HTERT RPE-1 (cell line): ENCODE results near the gene CLECL1.

ENCODE experiments used
- in situ Hi-C: fragments of 300-500 bp; cut with MboI; formaldehyde crosslinking; loops from 4 replicates; pipeline ENCODE4 v1.14.3; 2020; ENCODE audit warnings: low sequenced_read_pairs

CLECL1 gene

DNA sequence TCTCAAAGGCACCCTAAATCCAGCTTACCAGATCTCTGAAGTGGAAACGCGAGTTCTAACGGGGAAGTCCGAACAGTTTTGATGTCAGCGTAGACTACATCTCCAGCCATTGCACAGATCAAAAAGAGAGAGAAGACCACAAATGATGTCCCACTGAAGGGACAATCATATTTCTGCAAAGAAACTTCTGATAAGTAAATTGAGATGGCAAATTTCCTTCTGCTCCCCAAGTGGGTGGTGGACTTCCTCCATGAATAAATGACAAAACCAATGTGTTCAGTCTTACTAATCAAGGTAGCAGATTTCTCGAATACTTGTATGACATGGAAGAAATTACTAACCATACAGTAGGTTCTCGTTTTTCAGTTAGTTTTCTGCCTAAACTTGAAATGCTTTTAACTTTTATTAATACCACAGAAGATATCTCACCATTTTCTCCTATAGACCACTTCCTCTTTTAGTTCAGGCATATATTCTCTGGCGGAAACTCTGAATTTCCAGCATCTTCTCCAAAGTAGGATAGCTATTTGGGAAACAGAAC, at the start of gene CLECL1:
Gene CLECL1, minus strand, starts transcription at position 177 of the 541 bp plus-strand sequence.
- in situ Hi-C loops, result no loop called here

GRCh38 chr12:9781360-9781759, 48.5 kb upstream of the CLECL1 start:
- in situ Hi-C loops, result no loop called here

DNA sequence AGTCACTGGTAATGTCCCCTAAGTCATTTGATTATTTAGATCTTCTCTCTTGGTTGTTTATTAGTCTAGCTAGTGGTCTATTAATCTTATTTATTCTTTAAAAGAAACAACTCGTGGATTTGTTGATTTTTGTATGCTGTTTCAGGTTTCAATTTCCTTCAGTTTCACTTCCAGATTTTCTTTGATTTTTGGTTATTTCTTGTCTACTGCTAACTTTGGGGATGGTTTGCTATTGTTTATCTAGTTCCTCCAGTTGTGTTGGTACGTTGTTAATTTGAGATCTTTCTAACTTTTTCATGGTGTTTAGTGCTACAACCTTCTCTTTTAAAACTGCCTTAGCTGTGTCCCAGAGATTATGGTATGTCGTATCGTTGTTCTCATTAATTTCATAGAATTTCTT, 46.3 kb upstream of the CLECL1 start:
- in situ Hi-C loops, result no loop called here

GRCh38 chr12:9776781-9777180, 43.9 kb upstream of the CLECL1 start:
- in situ Hi-C loops, result no loop called here

DNA sequence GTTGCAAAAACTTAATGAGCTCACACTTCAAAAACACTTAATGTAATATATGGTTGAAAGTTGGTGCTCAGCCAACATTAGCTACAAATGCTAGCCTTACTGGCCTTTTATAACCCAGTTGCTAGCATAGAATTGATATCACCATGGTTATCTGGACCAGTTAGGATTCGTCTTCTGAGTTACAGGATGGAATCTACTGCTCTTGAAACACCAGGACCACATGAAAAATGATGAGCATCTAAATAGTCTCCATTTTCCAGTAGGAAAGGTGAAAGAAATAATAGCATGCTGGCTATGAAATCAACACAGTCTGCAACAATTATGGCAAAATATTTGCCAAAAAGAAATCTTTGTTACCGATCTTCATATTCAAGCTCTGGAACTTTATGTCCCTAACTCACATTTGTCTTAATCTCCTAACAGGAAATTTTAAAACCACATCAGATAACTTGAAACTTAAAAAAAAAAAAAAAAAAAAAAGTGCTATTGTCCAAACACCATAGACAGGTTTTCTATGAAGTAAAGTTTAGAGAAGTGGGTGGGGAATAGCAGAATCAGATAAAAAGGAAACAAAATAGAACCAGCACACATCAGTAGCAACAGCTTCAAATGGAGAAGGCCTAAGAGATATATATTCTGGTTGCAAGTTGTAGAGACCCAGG, 40.5 kb upstream of the CLECL1 start:
- in situ Hi-C loops, result no loop called here

DNA sequence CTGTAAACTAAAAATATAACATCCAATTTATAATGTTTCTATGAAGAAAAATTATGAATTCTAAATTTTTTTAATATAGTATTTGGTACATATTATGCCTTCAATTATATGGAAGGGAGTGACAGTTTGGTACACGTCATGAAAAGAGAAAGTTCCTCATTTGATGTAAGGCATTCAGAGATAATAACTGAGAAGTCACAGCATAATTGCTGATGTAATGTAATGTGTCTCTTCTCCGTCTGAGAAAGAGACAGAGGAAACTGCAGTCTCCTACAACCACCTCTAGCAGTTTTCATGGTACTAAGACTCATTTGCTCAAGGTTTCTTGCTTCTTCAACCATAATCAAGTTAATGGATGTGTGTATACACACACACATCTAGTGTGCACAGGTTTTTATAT, 30.1 kb upstream of the CLECL1 start:
- in situ Hi-C loops, result no loop called here

DNA sequence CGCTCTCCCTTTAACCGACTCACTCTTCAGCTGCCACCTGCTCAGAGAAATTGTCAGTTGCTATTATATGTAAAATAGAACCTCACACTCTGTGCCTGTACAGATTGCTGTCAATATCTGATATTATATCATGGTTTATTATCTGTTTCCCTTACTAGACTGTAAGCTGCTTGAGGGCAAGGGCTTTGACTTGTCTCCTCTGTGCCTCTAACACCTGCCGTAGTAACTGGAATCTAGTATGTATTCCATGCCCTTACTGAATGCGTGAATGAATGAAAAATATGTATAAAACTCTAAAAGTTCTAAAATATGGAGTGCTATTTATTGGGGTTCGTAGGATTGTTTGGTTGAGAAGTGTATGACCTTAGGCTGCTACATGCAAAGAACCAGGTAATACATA, 29.5 kb upstream of the CLECL1 start:
- in situ Hi-C loops, result no loop called here

DNA sequence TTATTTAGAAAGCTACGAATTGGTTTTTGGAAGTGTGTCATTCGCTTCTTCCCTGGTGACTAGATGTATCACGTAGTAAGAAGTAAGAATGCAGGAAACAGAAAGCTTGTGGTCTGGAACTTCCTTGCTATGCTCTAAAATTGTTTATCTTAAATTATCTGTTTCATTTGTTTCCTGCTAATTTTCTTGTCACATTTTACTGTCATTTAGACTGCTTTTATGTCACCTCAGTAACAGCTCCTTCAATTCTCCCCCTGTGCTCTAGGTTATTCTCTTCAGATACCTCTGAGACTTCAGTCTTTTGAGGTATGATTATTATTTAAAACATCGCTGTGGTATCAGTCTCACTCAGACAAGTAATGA, 28.5 kb upstream of the CLECL1 start:
- in situ Hi-C loops, result no loop called here

DNA sequence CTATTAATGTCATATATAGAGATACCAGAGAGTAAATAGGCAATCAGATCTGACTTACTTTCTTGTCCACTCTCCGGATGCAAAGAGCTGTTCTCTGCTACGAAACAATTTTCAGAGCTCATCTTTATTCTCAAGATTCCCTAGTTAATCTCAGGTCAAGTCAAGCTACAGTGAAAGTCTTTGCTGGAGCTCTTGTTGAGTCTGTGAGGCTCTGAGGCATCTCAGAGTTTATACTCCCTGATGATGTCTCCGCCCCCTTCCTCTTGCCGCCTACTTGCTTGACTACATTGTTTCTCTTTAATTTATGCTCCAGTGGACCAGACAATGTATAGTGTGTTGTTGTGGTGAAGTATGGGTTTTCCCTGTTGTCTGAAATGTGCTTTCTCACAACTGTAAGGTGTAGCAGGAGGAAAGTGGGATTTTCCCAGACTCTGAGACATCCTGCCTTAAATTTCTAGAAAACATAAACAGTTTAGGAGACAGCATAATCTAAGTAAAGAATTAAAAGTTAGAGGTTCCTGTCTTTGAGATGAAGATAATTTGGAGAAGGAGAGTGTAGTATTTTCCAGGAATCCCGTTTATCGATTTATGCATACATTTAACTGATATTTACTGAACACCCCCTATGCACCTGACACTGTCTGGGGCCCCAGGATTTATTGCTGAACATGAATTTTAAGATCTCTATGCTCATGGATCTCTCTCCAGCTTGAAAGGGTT, 28.0 kb upstream of the CLECL1 start, which contains the start of gene CD69:
Gene CD69, minus strand, starts transcription at position 203 of the 720 bp plus-strand sequence. Its CDS starts 81 bp downstream, at position 122.
- in situ Hi-C loops, result no loop called here

DNA sequence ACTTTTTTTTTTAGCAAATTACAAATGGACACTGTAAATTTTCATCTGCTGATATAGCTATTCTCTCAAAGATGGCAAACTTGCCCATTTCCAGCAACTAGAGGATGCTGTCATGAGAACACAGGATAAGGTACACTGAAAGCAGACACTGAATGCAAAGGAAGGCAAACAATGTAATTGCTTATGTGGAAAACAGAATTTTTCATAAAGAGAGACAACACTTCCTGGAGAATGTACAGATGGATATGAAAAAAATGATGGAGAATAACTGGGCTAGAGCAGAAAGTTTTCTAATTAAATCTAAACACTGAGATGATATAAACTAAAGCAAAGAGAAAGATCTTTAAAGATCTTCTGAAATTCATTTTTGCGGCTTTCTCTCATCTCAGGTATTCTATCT, 27.2 kb upstream of the CLECL1 start:
- in situ Hi-C loops, result no loop called here

DNA sequence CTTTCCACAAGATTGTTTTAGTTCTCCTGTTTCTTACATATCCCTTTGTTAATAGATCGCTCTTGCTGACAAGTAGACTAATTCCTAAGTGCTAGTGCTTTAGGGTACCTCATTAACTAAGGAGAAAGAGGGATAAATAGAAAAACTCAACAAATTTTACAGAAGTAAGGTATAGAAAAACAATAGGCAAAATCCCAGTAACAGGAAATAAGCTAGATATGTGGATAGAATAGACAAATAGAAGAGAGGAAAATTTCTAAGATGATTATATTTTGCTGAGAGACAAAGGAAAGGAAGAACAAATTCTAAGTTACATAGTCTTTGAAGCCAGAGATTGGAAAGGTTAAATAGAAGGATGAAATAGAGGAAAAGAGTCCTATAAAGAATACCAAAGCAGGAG, 26.8 kb upstream of the CLECL1 start:
- in situ Hi-C loops, result no loop called here

GRCh38 chr12:9758119-9758518, 25.2 kb upstream of the CLECL1 start:
- in situ Hi-C loops, result no loop called here

DNA sequence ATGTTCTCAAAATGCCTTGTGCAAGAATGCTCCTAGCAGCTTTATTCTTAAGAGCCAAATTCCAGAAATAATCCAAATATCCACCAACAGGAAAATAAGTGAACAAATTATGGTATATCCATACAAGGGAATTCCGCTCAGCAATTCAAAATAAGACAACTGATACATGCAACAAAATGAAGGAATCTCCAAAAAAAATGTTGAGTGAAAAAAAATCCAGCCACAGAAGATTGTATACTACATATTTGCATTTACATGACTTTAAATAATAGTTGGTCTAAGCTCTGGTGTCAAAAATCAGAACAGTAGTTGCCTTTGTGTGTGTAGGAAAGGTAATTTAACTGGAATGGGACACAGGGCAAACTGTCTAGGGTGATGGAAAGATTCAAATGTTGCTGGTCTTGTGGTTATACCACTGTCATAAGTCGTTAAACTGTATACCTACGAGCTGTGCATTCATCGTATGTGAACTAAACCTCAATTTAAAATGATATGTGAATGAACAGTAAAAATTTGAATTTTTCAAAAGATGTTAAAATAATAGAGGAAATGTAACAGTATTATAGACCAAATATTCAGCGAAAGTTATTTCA, 24.6 kb upstream of the CLECL1 start:
- in situ Hi-C loops, result no loop called here

- in situ Hi-C loops, result no loop called here
These were observed 23.8 kb upstream of the CLECL1 start for GRCh38 chr12:9756706-9757105.

- in situ Hi-C loops, result no loop called here
These were observed 23.3 kb upstream of the CLECL1 start for GRCh38 chr12:9756170-9756569.

DNA sequence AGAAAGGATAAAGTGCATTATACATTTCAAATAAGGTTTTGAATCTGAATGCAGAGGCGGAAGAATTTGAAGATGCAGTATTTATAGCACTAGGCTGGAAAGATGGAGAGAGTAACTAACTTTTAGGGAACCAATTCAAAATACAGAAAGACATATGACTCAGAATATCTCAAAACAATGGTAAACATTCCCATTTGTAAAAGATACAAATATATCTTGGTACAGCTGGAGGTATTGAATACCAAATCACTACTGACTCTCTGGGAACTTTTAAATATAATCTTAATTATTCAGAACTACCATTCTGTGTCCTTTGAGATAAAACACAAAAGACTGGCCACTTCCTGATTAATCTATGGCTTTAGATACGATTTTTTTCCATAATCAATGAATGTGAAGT, 22.7 kb upstream of the CLECL1 start:
- in situ Hi-C loops, result no loop called here

DNA sequence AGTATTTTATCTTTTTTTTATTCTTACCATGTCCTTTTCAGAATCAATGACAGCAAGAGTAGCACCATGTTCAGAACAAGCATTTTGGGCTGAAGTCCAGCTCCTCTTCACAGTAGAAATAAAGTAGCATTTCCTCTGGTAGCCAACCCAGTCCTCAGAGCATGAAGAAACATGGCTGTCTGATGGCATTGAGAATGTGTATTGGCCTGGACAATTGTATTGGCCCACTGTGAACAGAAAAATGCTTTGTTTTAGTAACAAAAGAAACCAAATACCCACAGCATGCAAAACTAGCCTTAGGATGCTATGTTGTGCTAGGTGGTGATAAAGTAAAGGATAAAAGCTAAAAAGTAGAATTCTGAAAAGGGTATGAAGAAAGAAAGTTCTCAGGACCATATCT, 22.1 kb upstream of the CLECL1 start:
- in situ Hi-C loops, result no loop called here

DNA sequence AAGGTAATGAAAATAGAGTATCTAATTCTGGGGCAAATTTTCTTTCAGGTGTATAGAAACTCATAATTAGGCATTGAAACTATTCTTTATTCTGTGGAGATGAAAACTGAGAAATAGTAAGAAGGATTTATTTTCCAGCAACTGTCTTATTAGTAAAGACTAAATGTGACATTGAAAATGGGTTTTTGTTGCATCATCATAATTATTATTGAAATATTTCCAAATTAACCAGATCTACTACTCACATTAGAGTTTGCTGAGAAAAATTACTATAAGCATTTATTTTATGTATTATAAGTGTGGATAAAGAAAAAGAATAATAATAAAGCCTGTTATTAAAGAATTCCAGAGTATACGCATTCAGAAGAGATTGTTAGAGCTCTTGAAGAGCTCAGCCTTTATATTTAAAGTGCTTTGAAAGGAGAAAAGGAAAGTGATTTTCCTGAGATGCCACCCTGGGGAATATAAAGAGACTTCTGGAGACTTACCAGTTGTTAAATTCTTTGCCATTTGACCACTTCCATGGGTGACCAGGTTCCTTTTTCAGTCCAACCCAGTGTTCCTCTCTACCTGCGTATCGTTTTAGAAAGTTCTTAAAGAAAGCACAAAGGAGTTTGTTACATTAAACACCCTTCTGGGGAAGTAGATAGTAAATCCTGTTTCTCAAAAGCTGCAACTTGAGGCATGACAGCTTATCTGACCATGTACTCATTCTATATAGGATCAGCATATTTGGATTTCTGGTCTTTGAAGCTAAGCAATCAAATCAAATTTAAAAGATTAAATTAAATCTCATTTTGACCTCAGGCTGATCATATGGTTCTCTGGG, 21.4 kb upstream of the CLECL1 start:
- in situ Hi-C loops, result no loop called here

DNA sequence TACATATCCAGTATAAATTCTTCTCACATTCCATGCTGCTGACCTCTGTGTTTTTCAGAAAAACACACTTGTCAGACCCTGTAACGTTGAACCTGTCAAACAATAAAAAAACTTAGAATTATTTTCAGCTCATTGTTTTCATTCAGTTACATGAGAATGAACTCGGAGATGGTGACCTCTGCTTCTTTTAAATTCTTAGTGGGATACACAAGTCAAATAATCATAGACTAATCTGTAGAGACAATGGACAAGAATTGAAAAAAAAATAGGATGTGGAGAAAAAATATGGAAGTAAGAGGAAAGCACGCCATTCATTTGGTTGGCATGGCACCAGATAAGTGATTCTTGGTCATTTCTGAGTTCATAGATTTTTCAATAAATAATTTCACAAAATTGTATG, 20.6 kb upstream of the CLECL1 start:
- in situ Hi-C loops, result no loop called here

- in situ Hi-C loops, result no loop called here
These were observed 20.2 kb upstream of the CLECL1 start for GRCh38 chr12:9753073-9753472.
